ENCODE data around the gene STARD13. TPM values are rescaled to one million over a fixed set of nuclear protein-coding genes. Genes with fewer than 3 reads are reported as not detected.

The STARD13 gene
- total and polyA plus RNA-seq, 2 donors: 26.7 to 67.8 TPM

DNA sequence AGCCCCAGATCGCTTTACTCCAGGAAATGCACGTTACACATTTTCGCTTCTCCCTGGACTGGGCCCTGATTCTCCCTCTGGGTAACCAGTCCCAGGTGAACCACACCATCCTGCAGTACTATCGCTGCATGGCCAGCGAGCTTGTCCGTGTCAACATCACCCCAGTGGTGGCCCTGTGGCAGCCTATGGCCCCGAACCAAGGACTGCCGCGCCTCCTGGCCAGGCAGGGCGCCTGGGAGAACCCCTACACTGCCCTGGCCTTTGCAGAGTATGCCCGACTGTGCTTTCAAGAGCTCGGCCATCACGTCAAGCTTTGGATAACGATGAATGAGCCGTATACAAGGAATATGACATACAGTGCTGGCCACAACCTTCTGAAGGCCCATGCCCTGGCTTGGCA, 224.7 kb downstream of the STARD13 start:
- no peaks in the 10 kb centered on the region for H3K36me3 ChIP-seq (ENCODE audit: insufficient read depth)
- H3K4me1 ChIP-seq (ENCODE audit: insufficient read depth): no peaks in the 10 kb centered on the region
- H3K4me3 ChIP-seq (ENCODE audit: low read depth, low read length): no peak overlapping the region
- H3K27ac ChIP-seq (ENCODE audit: low read depth): no peak overlapping the region
- WGBS: 94% methylated on average over 15 of the region's 15 CpGs
- DNase-seq (ENCODE audit: extremely low spot score): no peak

DNA sequence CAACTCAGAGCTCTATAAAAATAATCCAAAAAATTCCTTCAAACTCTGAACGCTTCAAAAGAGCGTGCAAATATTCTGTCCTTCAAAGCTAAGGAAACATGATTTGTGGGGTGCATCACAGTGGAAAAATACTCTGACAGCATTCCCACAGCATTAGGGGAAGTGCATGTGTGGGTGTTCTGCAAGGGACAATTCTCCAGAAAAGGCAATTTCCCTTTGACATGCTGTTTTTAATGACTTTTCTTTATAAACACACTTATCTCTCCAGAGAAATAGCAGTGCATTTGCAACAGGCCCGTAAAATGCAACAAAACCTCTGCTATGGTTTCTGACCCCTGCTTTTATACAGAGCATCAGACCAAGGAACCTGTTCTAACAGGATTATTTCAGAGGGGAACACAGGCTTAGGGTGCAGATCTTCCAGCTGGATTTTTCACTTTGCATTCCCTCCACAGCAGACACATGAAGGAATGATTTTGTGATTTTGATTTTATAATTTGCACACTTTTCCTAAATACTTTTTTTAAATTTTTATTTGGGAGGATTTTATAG, 226.7 kb downstream of the STARD13 start:
- H3K4me3 ChIP-seq (ENCODE audit: low read depth, low read length): no peak overlapping the region
- H3K27ac ChIP-seq (ENCODE audit: low read depth): no peak overlapping the region
- no peaks in the 10 kb centered on the region for H3K4me1 ChIP-seq (ENCODE audit: insufficient read depth)
- no peaks in the 10 kb centered on the region for H3K36me3 ChIP-seq (ENCODE audit: insufficient read depth)
- peak; percentile 28 for DNase-seq (ENCODE audit: extremely low spot score)
- WGBS: 28% methylated on average over 3 of the region's 3 CpGs

GRCh38 chr13:33057019-33057780, 228.4 kb downstream of the STARD13 start:
- Histone ChIP-seq H3K27ac (ENCODE audit: low read depth) (no peak overlapping the region), H3K4me1 (ENCODE audit: insufficient read depth) (no peaks in the 10 kb centered on the region), H3K36me3 (ENCODE audit: insufficient read depth) (no peaks in the 10 kb centered on the region), H3K4me3 (ENCODE audit: low read depth, low read length) (no peak overlapping the region)
- DNase-seq (ENCODE audit: extremely low spot score): no peak
- 58% methylated on average over 9 of the region's 9 CpGs for WGBS

GRCh38 chr13:33053397-33054066, 232.0 kb downstream of the STARD13 start:
- Histone ChIP-seq H3K36me3 (ENCODE audit: insufficient read depth) (no peaks in the 10 kb centered on the region), H3K27ac (ENCODE audit: low read depth) (no peak overlapping the region), H3K4me1 (ENCODE audit: insufficient read depth) (no peaks in the 10 kb centered on the region), H3K4me3 (ENCODE audit: low read depth, low read length) (no peak overlapping the region)
- 65% methylated on average over 7 of the region's 7 CpGs for WGBS
- DNase-seq (ENCODE audit: extremely low spot score): no peak

Data from urinary bladder (tissue), 4 donors.